Panc1 (cell line): ENCODE results near the gene AMZ1.

Experiments used
- CTCF ChIP-seq: fragments of 450-650 bp; IDR thresholded peaks from 2 replicates; pipeline ENCODE4 v1.5.1; 2017; ENCODE audit warnings: mild to moderate bottlenecking
- REST ChIP-seq, 2 experiments: IDR thresholded peaks; 2 replicates each; pipeline ENCODE4 v1.6.1; 2011 to 2012; ENCODE audit warnings: low read depth in 2 of 2, control low read depth in 1 of 2, low read length in 1 of 2, mild to moderate bottlenecking in 1 of 2, moderate library complexity in 1 of 2; ENCODE audit not compliant: insufficient read depth in 1 of 2

- TF ChIP-seq CTCF (no peak), REST (IDR thresholded peaks at IDR 0.05; ENCODE audit: insufficient read depth in 1 of 2, low read depth in 2 of 2, low read length in 1 of 2) (no peak)
Observed at GRCh38 chr7:2649991-2650390, 38.0 kb upstream of the AMZ1 start.
